ENCODE data around the gene CAV2. TPM values are rescaled to one million over a fixed set of nuclear protein-coding genes. Genes with fewer than 3 reads are reported as not detected.

Gene CAV2
- total and polyA plus RNA-seq, 9 of the 15 experiments (the other 6 are each of a cell fraction or from before 2014, with no cell fraction given), result 16.1 to 137 (median 38.3) TPM

GRCh38 chr7:116524609-116525297, 25.2 kb downstream of the CAV2 start, which contains the start of gene CAV1 (continued):
- TF ChIP-seq YY1 (IDR thresholded peaks at IDR 0.05; ENCODE audit: borderline replicate concordance in 1 of 3, control insufficient read depth in 1 of 3, extremely low read depth in 1 of 3, insufficient read depth in 3 of 3, insufficient read length in 1 of 3, insufficient replicate concordance in 2 of 3, low read depth in 1 of 3, low read length in 2 of 3) (no peak), HMGN3 (IDR thresholded peaks at IDR 0.05; ENCODE audit: borderline replicate concordance, extremely low read depth, insufficient read length, low read depth, low read length) (peak; percentile 50), PURB (CRISPR knock-in tag; IDR thresholded peaks at IDR 0.05; ENCODE audit: low read depth) (no peak), IFI16 (CRISPR knock-in tag; IDR thresholded peaks at IDR 0.05) (no peak), ETV1 (tag; conservative IDR thresholded peaks at IDR 0.05; ENCODE audit: low read depth) (peak; percentile 33; the same call in 1 of the 2 replicates), RBBP5 (IDR thresholded peaks at IDR 0.05; ENCODE audit: borderline replicate concordance, insufficient read depth, low read length, poor library complexity, severe bottlenecking) (peak; percentile 69), CHD1 (IDR thresholded peaks at IDR 0.05; ENCODE audit: low read length) (peak; percentile 25), KLF1 (tag; IDR thresholded peaks at IDR 0.05) (no peak), CTBP1 (IDR thresholded peaks at IDR 0.05; ENCODE audit: borderline replicate concordance) (peak; percentile 84), FOXJ3 (CRISPR knock-in tag; IDR thresholded peaks at IDR 0.05) (no peak), TBL1XR1 (IDR thresholded peaks at IDR 0.05; ENCODE audit: low read length in 2 of 2) (no peak), ZNF121 (CRISPR knock-in tag; conservative IDR thresholded peaks at IDR 0.05) (no peak), ZNF830 (CRISPR knock-in tag; IDR thresholded peaks at IDR 0.05) (no peak), POU5F1 (IDR thresholded peaks at IDR 0.05; ENCODE audit: borderline replicate concordance, low read depth, low read length, partially characterized antibody) (no peak)
- TF ChIP-seq, protein P1, sequence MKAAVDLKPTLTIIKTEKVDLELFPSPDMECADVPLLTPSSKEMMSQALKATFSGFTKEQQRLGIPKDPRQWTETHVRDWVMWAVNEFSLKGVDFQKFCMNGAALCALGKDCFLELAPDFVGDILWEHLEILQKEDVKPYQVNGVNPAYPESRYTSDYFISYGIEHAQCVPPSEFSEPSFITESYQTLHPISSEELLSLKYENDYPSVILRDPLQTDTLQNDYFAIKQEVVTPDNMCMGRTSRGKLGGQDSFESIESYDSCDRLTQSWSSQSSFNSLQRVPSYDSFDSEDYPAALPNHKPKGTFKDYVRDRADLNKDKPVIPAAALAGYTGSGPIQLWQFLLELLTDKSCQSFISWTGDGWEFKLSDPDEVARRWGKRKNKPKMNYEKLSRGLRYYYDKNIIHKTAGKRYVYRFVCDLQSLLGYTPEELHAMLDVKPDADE (conservative IDR thresholded peaks at IDR 0.05; ENCODE audit: control insufficient read depth, low read depth, low read length), result no peak
- TF ChIP-seq, protein P2, sequence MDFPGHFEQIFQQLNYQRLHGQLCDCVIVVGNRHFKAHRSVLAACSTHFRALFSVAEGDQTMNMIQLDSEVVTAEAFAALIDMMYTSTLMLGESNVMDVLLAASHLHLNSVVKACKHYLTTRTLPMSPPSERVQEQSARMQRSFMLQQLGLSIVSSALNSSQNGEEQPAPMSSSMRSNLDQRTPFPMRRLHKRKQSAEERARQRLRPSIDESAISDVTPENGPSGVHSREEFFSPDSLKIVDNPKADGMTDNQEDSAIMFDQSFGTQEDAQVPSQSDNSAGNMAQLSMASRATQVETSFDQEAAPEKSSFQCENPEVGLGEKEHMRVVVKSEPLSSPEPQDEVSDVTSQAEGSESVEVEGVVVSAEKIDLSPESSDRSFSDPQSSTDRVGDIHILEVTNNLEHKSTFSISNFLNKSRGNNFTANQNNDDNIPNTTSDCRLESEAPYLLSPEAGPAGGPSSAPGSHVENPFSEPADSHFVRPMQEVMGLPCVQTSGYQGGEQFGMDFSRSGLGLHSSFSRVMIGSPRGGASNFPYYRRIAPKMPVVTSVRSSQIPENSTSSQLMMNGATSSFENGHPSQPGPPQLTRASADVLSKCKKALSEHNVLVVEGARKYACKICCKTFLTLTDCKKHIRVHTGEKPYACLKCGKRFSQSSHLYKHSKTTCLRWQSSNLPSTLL (IDR thresholded peaks at IDR 0.05), result no peak
- TF ChIP-seq, protein P3, sequence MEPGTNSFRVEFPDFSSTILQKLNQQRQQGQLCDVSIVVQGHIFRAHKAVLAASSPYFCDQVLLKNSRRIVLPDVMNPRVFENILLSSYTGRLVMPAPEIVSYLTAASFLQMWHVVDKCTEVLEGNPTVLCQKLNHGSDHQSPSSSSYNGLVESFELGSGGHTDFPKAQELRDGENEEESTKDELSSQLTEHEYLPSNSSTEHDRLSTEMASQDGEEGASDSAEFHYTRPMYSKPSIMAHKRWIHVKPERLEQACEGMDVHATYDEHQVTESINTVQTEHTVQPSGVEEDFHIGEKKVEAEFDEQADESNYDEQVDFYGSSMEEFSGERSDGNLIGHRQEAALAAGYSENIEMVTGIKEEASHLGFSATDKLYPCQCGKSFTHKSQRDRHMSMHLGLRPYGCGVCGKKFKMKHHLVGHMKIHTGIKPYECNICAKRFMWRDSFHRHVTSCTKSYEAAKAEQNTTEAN (CRISPR knock-in tag; IDR thresholded peaks at IDR 0.05), result no peak
- TF ChIP-seq, protein P4, sequence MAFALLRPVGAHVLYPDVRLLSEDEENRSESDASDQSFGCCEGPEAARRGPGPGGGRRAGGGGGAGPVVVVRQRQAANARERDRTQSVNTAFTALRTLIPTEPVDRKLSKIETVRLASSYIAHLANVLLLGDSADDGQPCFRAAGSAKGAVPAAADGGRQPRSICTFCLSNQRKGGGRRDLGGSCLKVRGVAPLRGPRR (CRISPR knock-in tag; IDR thresholded peaks at IDR 0.05), result no peak
- TF ChIP-seq, protein P5, sequence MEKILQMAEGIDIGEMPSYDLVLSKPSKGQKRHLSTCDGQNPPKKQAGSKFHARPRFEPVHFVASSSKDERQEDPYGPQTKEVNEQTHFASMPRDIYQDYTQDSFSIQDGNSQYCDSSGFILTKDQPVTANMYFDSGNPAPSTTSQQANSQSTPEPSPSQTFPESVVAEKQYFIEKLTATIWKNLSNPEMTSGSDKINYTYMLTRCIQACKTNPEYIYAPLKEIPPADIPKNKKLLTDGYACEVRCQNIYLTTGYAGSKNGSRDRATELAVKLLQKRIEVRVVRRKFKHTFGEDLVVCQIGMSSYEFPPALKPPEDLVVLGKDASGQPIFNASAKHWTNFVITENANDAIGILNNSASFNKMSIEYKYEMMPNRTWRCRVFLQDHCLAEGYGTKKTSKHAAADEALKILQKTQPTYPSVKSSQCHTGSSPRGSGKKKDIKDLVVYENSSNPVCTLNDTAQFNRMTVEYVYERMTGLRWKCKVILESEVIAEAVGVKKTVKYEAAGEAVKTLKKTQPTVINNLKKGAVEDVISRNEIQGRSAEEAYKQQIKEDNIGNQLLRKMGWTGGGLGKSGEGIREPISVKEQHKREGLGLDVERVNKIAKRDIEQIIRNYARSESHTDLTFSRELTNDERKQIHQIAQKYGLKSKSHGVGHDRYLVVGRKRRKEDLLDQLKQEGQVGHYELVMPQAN (IDR thresholded peaks at IDR 0.05; ENCODE audit: borderline replicate concordance), result no peak; the same call in 1 of the 2 replicates

Measured in K562 (cell line).